Esophagus muscularis mucosa (tissue), 4 donors: ENCODE data around the gene DUSP14. TPM values are rescaled to one million over a fixed set of nuclear protein-coding genes. Genes with fewer than 3 reads are reported as not detected.

Source experiments
- DNase-seq: peaks from one replicate; pipeline ENCODE4 v3.0.0-alpha.2; 2017; ENCODE audit errors: extremely low spot score
- H3K27ac ChIP-seq, 4 donors: fragments of 200-600 bp; sonication (generic); replicated peaks in 1 of 4; 1 replicate in 3 of 4; 2 replicates in 1 of 4; pipeline ENCODE4 v1.5.1; 2016 to 2019; ENCODE audit warnings: mild to moderate bottlenecking in 1 of 4
- H3K27me3 ChIP-seq, 4 donors: fragments of 200-600 bp; sonication (generic); one replicate each; pipeline versions ENCODE4 v1.5.1 to v1.6.0; 2016 to 2019
- H3K36me3 ChIP-seq, 4 donors: fragments of 200-600 bp; sonication (generic); one replicate each; pipeline ENCODE4 v1.5.1; 2016 to 2019
- H3K4me1 ChIP-seq, 4 donors: fragments of 200-600 bp; sonication (generic); one replicate each; pipeline ENCODE4 v1.5.1; 2016 to 2019
- H3K4me3 ChIP-seq, 4 donors: fragments of 200-600 bp; sonication (generic); 1 replicate in 2 of 4; 2 replicates in 2 of 4; pipeline ENCODE4 v1.5.1; 2016 to 2019; ENCODE audit warnings: mild to moderate bottlenecking in 4 of 4, moderate library complexity in 1 of 4
- H3K9me3 ChIP-seq, 4 donors: fragments of 200-600 bp; sonication (generic); 1 replicate in 3 of 4; 2 replicates in 1 of 4; pipeline ENCODE4 v1.5.1; 2016 to 2019
- CTCF ChIP-seq, 3 experiments: fragments of 200-600 bp in 2 of 3; fragments of 450-650 bp in 1 of 3; sonication (generic) in 2 of 3; IDR thresholded peaks; one replicate each; pipeline ENCODE4 v1.5.1; 2017 to 2019; ENCODE audit warnings: antibody characterized with exemption in 3 of 3, mild to moderate bottlenecking in 2 of 3, moderate library complexity in 1 of 3
- EP300 ChIP-seq: sonication (generic); formaldehyde crosslinking; IDR thresholded peaks from one replicate; pipeline ENCODE4 v1.6.1; 2017; ENCODE audit warnings: antibody characterized with exemption
- POLR2A ChIP-seq: fragments of 450-650 bp; IDR thresholded peaks from one replicate; pipeline ENCODE4 v1.6.1; 2017; ENCODE audit warnings: antibody characterized with exemption, moderate library complexity, mild to moderate bottlenecking, low read depth
- POLR2AphosphoS5 ChIP-seq, 2 donors: sonication (generic); formaldehyde crosslinking; IDR thresholded peaks; one replicate each; pipeline ENCODE4 v1.6.1; 2017; ENCODE audit warnings: antibody characterized with exemption in 2 of 2
- WGBS: methylation state at CpG from one replicate; pipeline ENCODE4 v1.1.5; 2018; 5-methylcytosine and 5-hydroxymethylcytosine counted together
- intact Hi-C: fragments of 100-400 bp; cut with DNase I; formaldehyde crosslinking; loops from one replicate; pipeline ENCODE4 v1.15.1; 2023
- total RNA-seq, 4 donors: library from RNA; depleted of rRNA; stranded (reverse); fragments of >200 nt; gene quantifications; one replicate each; pipeline versions ENCODE4 v1.1.0 to v1.2.1, GENCODE V29; 2016

The DUSP14 gene
- total RNA-seq, 4 donors from 2014 or later = 23.7 to 46.4 (median 35.9) TPM

- WGBS = 82% methylated on average over 23 of the region's 24 CpGs
- TF ChIP-seq POLR2AphosphoS5 (IDR thresholded peaks at IDR 0.05) = no peak
Observed at GRCh38 chr17:37512442-37513068, 22.9 kb downstream of the DUSP14 start.

GRCh38 chr17:37513711-37514110 lies 24.0 kb downstream of the DUSP14 start:
- Histone ChIP-seq H3K4me1 (peaks cover 5 to 22% (median 18%) of the 10 kb centered on the region in 4 donors), H3K27me3 (no peaks in the 10 kb centered on the region), H3K27ac (no peak overlapping the region), H3K36me3 (peaks cover 18 to 60% (median 50%) of the 10 kb centered on the region in 4 donors), H3K4me3 (no peak overlapping the region), H3K9me3 (no peaks in the 10 kb centered on the region)
- TF ChIP-seq EP300 = no peak
- no peak for TF ChIP-seq POLR2A
- no peak for DNase-seq
- intact Hi-C loops = no loop called here
- 92% methylated on average over 10 of the region's 10 CpGs for WGBS

More at GRCh38 chr17:37512442-37513068, 22.9 kb downstream of the DUSP14 start:
- Histone ChIP-seq H3K4me3 (no peak overlapping the region), H3K36me3 (peaks cover 7 to 48% (median 41%) of the 10 kb centered on the region in 4 donors), H3K27me3 (no peaks in the 10 kb centered on the region), H3K27ac (no peak overlapping the region), H3K4me1 (peaks cover 6 to 24% (median 23%) of the 10 kb centered on the region in 4 donors), H3K9me3 (no peaks in the 10 kb centered on the region)
- DNase-seq = no peak
- intact Hi-C loops = no loop called here

- Histone ChIP-seq H3K27me3 (no peaks in the 10 kb centered on the region), H3K4me3 (no peak overlapping the region), H3K27ac (peak overlapping the region in 3 of 4 donors; percentile 21 to 29 (median 21)), H3K9me3 (no peaks in the 10 kb centered on the region), H3K4me1 (peaks cover 5 to 22% (median 18%) of the 10 kb centered on the region in 4 donors), H3K36me3 (peaks cover 26 to 84% (median 68%) of the 10 kb centered on the region in 4 donors)
- intact Hi-C loops = no loop called here
- no peak for TF ChIP-seq EP300
- TF ChIP-seq POLR2AphosphoS5 (IDR thresholded peaks at IDR 0.05) = no peak
- TF ChIP-seq POLR2A = no peak
- TF ChIP-seq CTCF (IDR thresholded peaks at IDR 0.05) = no peak
- WGBS = 53% methylated on average over 6 of the region's 6 CpGs
- no peak for DNase-seq
Observed at GRCh38 chr17:37516127-37516571, 26.5 kb downstream of the DUSP14 start.

- H3K36me3 ChIP-seq = peaks cover 19 to 85% (median 71%) of the 10 kb centered on the region in 4 donors
- no peak for DNase-seq
- H3K4me3 ChIP-seq = no peak overlapping the region
- TF ChIP-seq POLR2A (no peak), CTCF (IDR thresholded peaks at IDR 0.05) (no peak), POLR2AphosphoS5 (IDR thresholded peaks at IDR 0.05) (no peak), EP300 (no peak)
- peaks cover 5 to 22% (median 18%) of the 10 kb centered on the region in 4 donors for H3K4me1 ChIP-seq
- H3K9me3 ChIP-seq = no peaks in the 10 kb centered on the region
- H3K27me3 ChIP-seq = no peaks in the 10 kb centered on the region
- H3K27ac ChIP-seq = no peak overlapping the region
- intact Hi-C loops = no loop called here
- WGBS = 96% methylated on average over 4 of the region's 4 CpGs
Observed at GRCh38 chr17:37517881-37518280, 28.2 kb downstream of the DUSP14 start.

- H3K9me3 ChIP-seq = no peaks in the 10 kb centered on the region
- H3K4me1 ChIP-seq = peaks cover 5 to 22% (median 16%) of the 10 kb centered on the region in 4 donors
- WGBS = 81% methylated on average over 8 of the region's 8 CpGs
- peak in 2 of 3 experiments; percentile 13 to 17 for TF ChIP-seq CTCF (IDR thresholded peaks at IDR 0.05)
- TF ChIP-seq POLR2AphosphoS5 (IDR thresholded peaks at IDR 0.05) = no peak
- TF ChIP-seq POLR2A = no peak
- TF ChIP-seq EP300 = no peak
- DNase-seq = no peak
- H3K27ac ChIP-seq = no peak overlapping the region
- no peaks in the 10 kb centered on the region for H3K27me3 ChIP-seq
- H3K4me3 ChIP-seq = no peak overlapping the region
- intact Hi-C loops = no loop called here
- H3K36me3 ChIP-seq = peaks cover 20 to 85% (median 73%) of the 10 kb centered on the region in 4 donors
Observed at GRCh38 chr17:37518826-37519225, 29.1 kb downstream of the DUSP14 start.
